Activated T-helper 1 cell treated with anti-CD3 and anti-CD28 coated beads, Interleukin-12 subunit alpha, Interleukin-12 subunit beta, Interleukin-2, Interleukin-4 antibody, amounts not matched to agents 30 ng/mL and 10 ng/mL and 1 ng/mL, durations not matched to agents 14 hours and 24 hours and 36 hours (primary cell): ENCODE measurements around the gene PRRX1. TPM values are rescaled to one million over a fixed set of nuclear protein-coding genes. Genes with fewer than 3 reads are reported as not detected.

Experiments used
- DNase-seq: peaks from one replicate; pipeline ENCODE4 v3.0.0; 2021; ENCODE audit warnings: low spot score
- H3K27ac Mint-ChIP-seq: one replicate; pipeline ENCODE4 v1.8.0; 2021; ENCODE audit warnings: mild to moderate bottlenecking, mixed read lengths
- H3K27me3 Mint-ChIP-seq: one replicate; pipeline ENCODE4 v1.8.0; 2022; ENCODE audit warnings: mild to moderate bottlenecking, moderate library complexity, mixed read lengths; ENCODE audit not compliant: insufficient read depth
- H3K36me3 Mint-ChIP-seq: one replicate; pipeline ENCODE4 v1.8.0; 2021; ENCODE audit warnings: low read depth, mixed read lengths
- H3K4me1 Mint-ChIP-seq: one replicate; pipeline ENCODE4 v1.8.0; 2021; ENCODE audit warnings: low read depth, mixed read lengths
- H3K4me3 Mint-ChIP-seq: one replicate; pipeline ENCODE4 v1.8.0; 2021; ENCODE audit warnings: mild to moderate bottlenecking, moderate library complexity, mixed read lengths
- H3K9me3 Mint-ChIP-seq: one replicate; pipeline ENCODE4 v1.8.0; 2021; ENCODE audit warnings: mixed read lengths
- intact Hi-C: fragments of 100-400 bp; cut with micrococcal nuclease; formaldehyde crosslinking; loops from one replicate; pipeline ENCODE4 v1.15.1; 2024
- total RNA-seq: library from RNA; stranded (reverse); gene quantifications from 2 replicates; pipeline ENCODE4 v1.2.3, GENCODE V29; 2022

The PRRX1 gene
- total RNA-seq, 1 donor from 2014 or later = not detected

GRCh38 chr1:170700842-170701615 lies 37.1 kb downstream of the PRRX1 start:
- intact Hi-C loops = no loop called here
- Mint-ChIP-seq H3K27ac (no peak overlapping the region), H3K36me3 (no peaks in the 10 kb centered on the region), H3K9me3 (no peaks in the 10 kb centered on the region), H3K4me1 (no peaks in the 10 kb centered on the region), H3K27me3 (peaks cover 3% of the 10 kb centered on the region), H3K4me3 (no peak overlapping the region)
- no peak for DNase-seq

- Mint-ChIP-seq H3K27me3 (peaks cover 3% of the 10 kb centered on the region), H3K9me3 (no peaks in the 10 kb centered on the region), H3K27ac (no peak overlapping the region), H3K4me3 (no peak overlapping the region), H3K36me3 (no peaks in the 10 kb centered on the region), H3K4me1 (no peaks in the 10 kb centered on the region)
- no peak for DNase-seq
- intact Hi-C loops = no loop called here
Measured at GRCh38 chr1:170701962-170702361, 38.0 kb downstream of the PRRX1 start.

GRCh38 chr1:170703591-170703990 lies 39.7 kb downstream of the PRRX1 start:
- DNase-seq = no peak
- H3K4me3 Mint-ChIP-seq = no peak overlapping the region
- no peaks in the 10 kb centered on the region for H3K9me3 Mint-ChIP-seq
- no peaks in the 10 kb centered on the region for H3K4me1 Mint-ChIP-seq
- intact Hi-C loops = no loop called here
- peaks cover 3% of the 10 kb centered on the region for H3K27me3 Mint-ChIP-seq
- H3K27ac Mint-ChIP-seq = no peak overlapping the region
- no peaks in the 10 kb centered on the region for H3K36me3 Mint-ChIP-seq

- no peak for DNase-seq
- peaks cover 3% of the 10 kb centered on the region for H3K27me3 Mint-ChIP-seq
- intact Hi-C loops = no loop called here
- H3K9me3 Mint-ChIP-seq = no peaks in the 10 kb centered on the region
- H3K27ac Mint-ChIP-seq = no peak overlapping the region
- H3K4me1 Mint-ChIP-seq = no peaks in the 10 kb centered on the region
- no peak overlapping the region for H3K4me3 Mint-ChIP-seq
- H3K36me3 Mint-ChIP-seq = no peaks in the 10 kb centered on the region
Measured at GRCh38 chr1:170704256-170704655, 40.3 kb downstream of the PRRX1 start.

- intact Hi-C loops = no loop called here
- no peaks in the 10 kb centered on the region for H3K9me3 Mint-ChIP-seq
- no peaks in the 10 kb centered on the region for H3K27me3 Mint-ChIP-seq
- H3K4me1 Mint-ChIP-seq = no peaks in the 10 kb centered on the region
- H3K4me3 Mint-ChIP-seq = no peak overlapping the region
- H3K27ac Mint-ChIP-seq = no peak overlapping the region
- DNase-seq = no peak
- H3K36me3 Mint-ChIP-seq = no peaks in the 10 kb centered on the region
Measured at GRCh38 chr1:170705981-170706380, 42.0 kb downstream of the PRRX1 start.

- Mint-ChIP-seq H3K4me1 (no peaks in the 10 kb centered on the region), H3K36me3 (no peaks in the 10 kb centered on the region), H3K4me3 (no peak overlapping the region), H3K27me3 (no peaks in the 10 kb centered on the region), H3K27ac (no peak overlapping the region), H3K9me3 (no peaks in the 10 kb centered on the region)
- intact Hi-C loops = no loop called here
- DNase-seq = no peak
Measured at GRCh38 chr1:170707117-170707516, 43.2 kb downstream of the PRRX1 start.

GRCh38 chr1:170707959-170708655 lies 44.2 kb downstream of the PRRX1 start:
- H3K4me1 Mint-ChIP-seq = no peaks in the 10 kb centered on the region
- no peaks in the 10 kb centered on the region for H3K36me3 Mint-ChIP-seq
- no peaks in the 10 kb centered on the region for H3K9me3 Mint-ChIP-seq
- no peak overlapping the region for H3K27ac Mint-ChIP-seq
- no peak overlapping the region for H3K4me3 Mint-ChIP-seq
- H3K27me3 Mint-ChIP-seq = no peaks in the 10 kb centered on the region
- no peak for DNase-seq
- intact Hi-C loops = no loop called here

- Mint-ChIP-seq H3K27me3 (no peaks in the 10 kb centered on the region), H3K27ac (no peak overlapping the region), H3K4me1 (no peaks in the 10 kb centered on the region), H3K4me3 (no peak overlapping the region), H3K9me3 (no peaks in the 10 kb centered on the region), H3K36me3 (no peaks in the 10 kb centered on the region)
- intact Hi-C loops = no loop called here
- no peak for DNase-seq
Measured at GRCh38 chr1:170711682-170712081, 47.8 kb downstream of the PRRX1 start.

GRCh38 chr1:170714163-170714562 lies 50.2 kb downstream of the PRRX1 start:
- no peak overlapping the region for H3K27ac Mint-ChIP-seq
- H3K9me3 Mint-ChIP-seq = no peaks in the 10 kb centered on the region
- H3K27me3 Mint-ChIP-seq = peaks cover 3% of the 10 kb centered on the region
- H3K36me3 Mint-ChIP-seq = no peaks in the 10 kb centered on the region
- H3K4me3 Mint-ChIP-seq = no peak overlapping the region
- no peak for DNase-seq
- no peaks in the 10 kb centered on the region for H3K4me1 Mint-ChIP-seq
- intact Hi-C loops = no loop called here

GRCh38 chr1:170714938-170715337 lies 51.0 kb downstream of the PRRX1 start:
- Mint-ChIP-seq H3K4me3 (no peak overlapping the region), H3K27me3 (peaks cover 3% of the 10 kb centered on the region), H3K4me1 (no peaks in the 10 kb centered on the region)

GRCh38 chr1:170716835-170717429 lies 53.0 kb downstream of the PRRX1 start:
- Mint-ChIP-seq H3K4me1 (no peaks in the 10 kb centered on the region), H3K27me3 (peaks cover 3% of the 10 kb centered on the region), H3K27ac (no peak overlapping the region), H3K9me3 (no peaks in the 10 kb centered on the region), H3K4me3 (no peak overlapping the region), H3K36me3 (no peaks in the 10 kb centered on the region)
- intact Hi-C loops = no loop called here
- no peak for DNase-seq

More at GRCh38 chr1:170714938-170715337, 51.0 kb downstream of the PRRX1 start:
- intact Hi-C loops = no loop called here
- no peaks in the 10 kb centered on the region for H3K9me3 Mint-ChIP-seq
- no peaks in the 10 kb centered on the region for H3K36me3 Mint-ChIP-seq
- no peak overlapping the region for H3K27ac Mint-ChIP-seq
- DNase-seq = no peak

GRCh38 chr1:170720661-170721060 lies 56.7 kb downstream of the PRRX1 start:
- Mint-ChIP-seq H3K36me3 (no peaks in the 10 kb centered on the region), H3K27ac (no peak overlapping the region), H3K27me3 (peaks cover 3% of the 10 kb centered on the region), H3K9me3 (no peaks in the 10 kb centered on the region), H3K4me3 (no peak overlapping the region), H3K4me1 (no peaks in the 10 kb centered on the region)
- DNase-seq = no peak
- intact Hi-C loops = no loop called here

- intact Hi-C loops = no loop called here
- DNase-seq = no peak
- peaks cover 3% of the 10 kb centered on the region for H3K27me3 Mint-ChIP-seq
- H3K9me3 Mint-ChIP-seq = no peaks in the 10 kb centered on the region
- H3K4me1 Mint-ChIP-seq = no peaks in the 10 kb centered on the region
- H3K4me3 Mint-ChIP-seq = no peak overlapping the region
- H3K36me3 Mint-ChIP-seq = no peaks in the 10 kb centered on the region
- H3K27ac Mint-ChIP-seq = no peak overlapping the region
Measured at GRCh38 chr1:170721621-170722020, 57.7 kb downstream of the PRRX1 start.
